AG04450 (cell line): ENCODE data around the gene THRB. TPM values are rescaled to one million over a fixed set of nuclear protein-coding genes. Genes with fewer than 3 reads are reported as not detected.

ENCODE experiments used
- CTCF ChIA-PET: fragments of 300-600, 350-600 bp; formaldehyde crosslinking; extraction: SDS; loops from one replicate; lab custom pipeline; 2022; ENCODE audit warnings: antibody characterized with exemption, inconsistent platforms; lab: Charles Lee
- POLR2A ChIA-PET: fragments of 350-600 bp; formaldehyde crosslinking; extraction: SDS; loops from one replicate; lab custom pipeline; 2021; ENCODE audit warnings: antibody characterized with exemption, inconsistent platforms; lab: Yijun Ruan, JAX
- DNase-seq: peaks from one replicate; pipeline ENCODE4 v3.0.0-alpha.2; 2011; ENCODE audit warnings: low read depth, low spot score
- H3K27ac ChIP-seq: one replicate; pipeline ENCODE4 v1.5.1; 2012; ENCODE audit warnings: low read depth, low read length, control low read depth
- H3K27me3 ChIP-seq: one replicate; pipeline ENCODE4 v1.6.0; 2012; ENCODE audit warnings: low read length; ENCODE audit not compliant: control insufficient read depth, insufficient read depth
- H3K4me3 ChIP-seq: 2 replicates; pipeline ENCODE4 v1.5.1; 2011; ENCODE audit warnings: mild to moderate bottlenecking, low read depth, low read length, control low read depth
- H3K9me3 ChIP-seq: 2 replicates; pipeline ENCODE4 v1.5.1; 2012; ENCODE audit warnings: low read length; ENCODE audit not compliant: control insufficient read depth, insufficient read depth
- CTCF ChIP-seq: IDR thresholded peaks from 2 replicates; pipeline ENCODE4 v1.5.1; 2011; ENCODE audit warnings: low read depth, low read length, control low read depth, inconsistent platforms
- polyA plus RNA-seq: library from polyadenylated mRNA; depleted of rRNA; stranded (reverse); fragments of >200 nt; gene quantifications from 2 replicates; pipeline ENCODE4 v1.2.3, GENCODE V29; 2011

THRB gene
- polyA plus RNA-seq, 1 experiment: 0.02 TPM

- POLR2A ChIA-PET: no interaction called here
Measured at GRCh38 chr3:24521420-24522145, 26.9 kb upstream of the THRB start.

GRCh38 chr3:24520976-24521419 lies 26.3 kb upstream of the THRB start:
- Histone ChIP-seq H3K27me3 (peaks cover 22% of the 10 kb centered on the region), H3K27ac (no peak overlapping the region), H3K9me3 (no peaks in the 10 kb centered on the region), H3K4me3 (peak overlapping the region; percentile 36; the same call in 1 of the 2 replicates)
- CTCF ChIA-PET: no interaction called here
- TF ChIP-seq CTCF: no peak
- DNase-seq: no peak
- POLR2A ChIA-PET: no interaction called here

More at GRCh38 chr3:24521420-24522145, 26.9 kb upstream of the THRB start:
- no peaks in the 10 kb centered on the region for H3K9me3 ChIP-seq
- TF ChIP-seq CTCF: no peak
- H3K27ac ChIP-seq: no peak overlapping the region
- CTCF ChIA-PET: no interaction called here
- no peak for DNase-seq
- H3K27me3 ChIP-seq: peaks cover 22% of the 10 kb centered on the region
- H3K4me3 ChIP-seq: peak overlapping the region; percentile 36; the same call in 1 of the 2 replicates

- no peak for TF ChIP-seq CTCF
- ChIA-PET CTCF (no interaction called here), POLR2A (no interaction called here)
- H3K27ac ChIP-seq: no peak overlapping the region
- H3K9me3 ChIP-seq: no peaks in the 10 kb centered on the region
- H3K27me3 ChIP-seq: peaks cover 22% of the 10 kb centered on the region
- H3K4me3 ChIP-seq: no peak overlapping the region
- DNase-seq: no peak
Measured at GRCh38 chr3:24520101-24520495, 25.4 kb upstream of the THRB start.

- Histone ChIP-seq H3K4me3 (no peak overlapping the region), H3K9me3 (no peaks in the 10 kb centered on the region), H3K27me3 (peaks cover 22% of the 10 kb centered on the region), H3K27ac (no peak overlapping the region)
- ChIA-PET POLR2A (no interaction called here), CTCF (no interaction called here)
- no peak for TF ChIP-seq CTCF
- DNase-seq: no peak
Measured at GRCh38 chr3:24519368-24520100, 24.9 kb upstream of the THRB start.

GRCh38 chr3:24518990-24519367 lies 24.3 kb upstream of the THRB start:
- H3K4me3 ChIP-seq: no peak overlapping the region
- ChIA-PET POLR2A (no interaction called here), CTCF (no interaction called here)
- H3K27me3 ChIP-seq: peaks cover 22% of the 10 kb centered on the region
- DNase-seq: no peak
- TF ChIP-seq CTCF: no peak
- no peak overlapping the region for H3K27ac ChIP-seq
- H3K9me3 ChIP-seq: no peaks in the 10 kb centered on the region
